Measurements from ENCODE around the gene DNMT3A. TPM values are rescaled to one million over a fixed set of nuclear protein-coding genes. Genes with fewer than 3 reads are reported as not detected.

The DNMT3A gene
- total RNA-seq, 1 donor from 2014 or later: 12.9 TPM

GRCh38 chr2:25251071-25251421 is 90.7 kb downstream of the DNMT3A start:
- Histone ChIP-seq H3K4me3 (ENCODE audit: low read depth, low read length) (peak overlapping the region; percentile 44), H3K36me3 (ENCODE audit: control insufficient read depth, insufficient read depth, low read length) (peaks cover 11% of the 10 kb centered on the region), H3K27me3 (ENCODE audit: control insufficient read depth, insufficient read depth, low read length) (no peaks in the 10 kb centered on the region)
- DNase-seq (ENCODE audit: low read depth) (no peak), FAIRE-seq (no peak)
- TF ChIP-seq CTCF (IDR thresholded peaks at IDR 0.05; ENCODE audit: insufficient read depth, low read length, severe bottlenecking): no peak

- H3K27me3 ChIP-seq (ENCODE audit: control insufficient read depth, insufficient read depth, low read length): no peaks in the 10 kb centered on the region
- DNase-seq (ENCODE audit: low read depth): peak; percentile 27
- H3K4me3 ChIP-seq (ENCODE audit: low read depth, low read length): no peak overlapping the region
- no peak for FAIRE-seq
- peaks cover 15% of the 10 kb centered on the region for H3K36me3 ChIP-seq (ENCODE audit: control insufficient read depth, insufficient read depth, low read length)
- no peak for TF ChIP-seq CTCF (IDR thresholded peaks at IDR 0.05; ENCODE audit: insufficient read depth, low read length, severe bottlenecking)
These were observed 91.2 kb downstream of the DNMT3A start for GRCh38 chr2:25250331-25251070.

- no peak for TF ChIP-seq CTCF (IDR thresholded peaks at IDR 0.05; ENCODE audit: insufficient read depth, low read length, severe bottlenecking)
- Histone ChIP-seq H3K27me3 (ENCODE audit: control insufficient read depth, insufficient read depth, low read length) (no peaks in the 10 kb centered on the region), H3K4me3 (ENCODE audit: low read depth, low read length) (no peak overlapping the region), H3K36me3 (ENCODE audit: control insufficient read depth, insufficient read depth, low read length) (peaks cover 15% of the 10 kb centered on the region)
- no peak for FAIRE-seq
- no peak for DNase-seq (ENCODE audit: low read depth)
These were observed 91.9 kb downstream of the DNMT3A start for GRCh38 chr2:25249785-25250184.

GRCh38 chr2:25247792-25248512 is 93.8 kb downstream of the DNMT3A start:
- Histone ChIP-seq H3K4me3 (ENCODE audit: low read depth, low read length) (no peak overlapping the region), H3K36me3 (ENCODE audit: control insufficient read depth, insufficient read depth, low read length) (peaks cover 20% of the 10 kb centered on the region), H3K27me3 (ENCODE audit: control insufficient read depth, insufficient read depth, low read length) (no peaks in the 10 kb centered on the region)
- DNase-seq (ENCODE audit: low read depth) (no peak), FAIRE-seq (no peak)
- no peak for TF ChIP-seq CTCF (IDR thresholded peaks at IDR 0.05; ENCODE audit: insufficient read depth, low read length, severe bottlenecking)

GRCh38 chr2:25246558-25247290 is 95.0 kb downstream of the DNMT3A start:
- DNase-seq (ENCODE audit: low read depth) (no peak), FAIRE-seq (no peak)
- no peaks in the 10 kb centered on the region for H3K27me3 ChIP-seq (ENCODE audit: control insufficient read depth, insufficient read depth, low read length)
- TF ChIP-seq CTCF (IDR thresholded peaks at IDR 0.05; ENCODE audit: insufficient read depth, low read length, severe bottlenecking): no peak
- no peak overlapping the region for H3K4me3 ChIP-seq (ENCODE audit: low read depth, low read length)
- H3K36me3 ChIP-seq (ENCODE audit: control insufficient read depth, insufficient read depth, low read length): peaks cover 20% of the 10 kb centered on the region

All from bronchial epithelial cell (primary cell).